ENCODE measurements around the gene LARGE1.

Gene LARGE1

GRCh38 chr22:33909911-33910310 lies 10.4 kb downstream of the LARGE1 start:
- DNase-seq, result no peak

- no peak for DNase-seq
Observed at GRCh38 chr22:33909075-33909458, 11.2 kb downstream of the LARGE1 start.

GRCh38 chr22:33908171-33909074 lies 11.9 kb downstream of the LARGE1 start:
- no peak for DNase-seq

- no peak for DNase-seq
Observed at GRCh38 chr22:33906954-33907353, 13.3 kb downstream of the LARGE1 start.

- no peak for DNase-seq
Observed at GRCh38 chr22:33906475-33906874, 13.8 kb downstream of the LARGE1 start.

GRCh38 chr22:33903012-33903411 lies 17.3 kb downstream of the LARGE1 start:
- no peak for DNase-seq

GRCh38 chr22:33902073-33902472 lies 18.2 kb downstream of the LARGE1 start:
- DNase-seq, result no peak

GRCh38 chr22:33898121-33898520 lies 22.2 kb downstream of the LARGE1 start:
- no peak for DNase-seq

GRCh38 chr22:33897448-33897835 lies 22.8 kb downstream of the LARGE1 start:
- DNase-seq, result no peak

- no peak for DNase-seq
Observed at GRCh38 chr22:33896575-33897447, 23.5 kb downstream of the LARGE1 start.

GRCh38 chr22:33896154-33896553 lies 24.1 kb downstream of the LARGE1 start:
- DNase-seq, result no peak

GRCh38 chr22:33895444-33895843 lies 24.8 kb downstream of the LARGE1 start:
- no peak for DNase-seq

GRCh38 chr22:33894515-33894914 lies 25.8 kb downstream of the LARGE1 start:
- no peak for DNase-seq

- no peak for DNase-seq
Observed at GRCh38 chr22:33894036-33894435, 26.2 kb downstream of the LARGE1 start.

- DNase-seq, result no peak
Observed at GRCh38 chr22:33893512-33893911, 26.8 kb downstream of the LARGE1 start.

GRCh38 chr22:33891992-33892391 lies 28.3 kb downstream of the LARGE1 start:
- no peak for DNase-seq

GRCh38 chr22:33891455-33891854 lies 28.8 kb downstream of the LARGE1 start:
- DNase-seq, result no peak

GRCh38 chr22:33889748-33890147 lies 30.5 kb downstream of the LARGE1 start:
- DNase-seq, result no peak

- no peak for DNase-seq
Observed at GRCh38 chr22:33888821-33889220, 31.5 kb downstream of the LARGE1 start.

- DNase-seq, result no peak
Observed at GRCh38 chr22:33887173-33887572, 33.1 kb downstream of the LARGE1 start.

- DNase-seq, result no peak
Observed at GRCh38 chr22:33886696-33887095, 33.6 kb downstream of the LARGE1 start.

GRCh38 chr22:33884829-33885228 lies 35.4 kb downstream of the LARGE1 start:
- DNase-seq, result no peak

- DNase-seq, result no peak
Observed at GRCh38 chr22:33883961-33884808, 36.1 kb downstream of the LARGE1 start.

Measured in stimulated activated naive CD4-positive, alpha-beta T cell treated with Interleukin-2 at 50 U/mL for 16 hours (primary cell).